ENCODE data around the gene MYH9. TPM values are rescaled to one million over a fixed set of nuclear protein-coding genes. Genes with fewer than 3 reads are reported as not detected.

MYH9 gene
- total and polyA plus RNA-seq, 7 experiments from 2014 or later = 95.5 to 900 (median 661) TPM

- Mint-ChIP-seq H3K27me3 (no peaks in the 10 kb centered on the region), H3K4me1 (peaks cover 47 to 96% (median 90%) of the 10 kb centered on the region in 7 donors), H3K9me3 (no peaks in the 10 kb centered on the region), H3K4me3 (peak overlapping the region; percentile 80 to 92 (median 88)), H3K27ac (peak overlapping the region; percentile 95 to 100 (median 98)), H3K36me3 (peaks cover 2 to 52% (median 25%) of the 10 kb centered on the region in 5 donors)
- Histone ChIP-seq H3K4me3 (ENCODE audit: low read length) (peak overlapping the region; percentile 15), H3K27ac (ENCODE audit: low read depth, low read length) (peak overlapping the region; percentile 80), H3K9me3 (ENCODE audit: control insufficient read depth in 2 of 3, low read length in 3 of 3) (no peaks in the 10 kb centered on the region), H3K27me3 (ENCODE audit: control insufficient read depth in 2 of 2, insufficient read depth in 2 of 2, low read length in 2 of 2) (no peaks in the 10 kb centered on the region), H3K4me1 (ENCODE audit: control insufficient read depth in 2 of 2, insufficient read depth in 2 of 2, low read length in 2 of 2) (peaks cover 87 to 92% of the 10 kb centered on the region in 2 donors), H3K36me3 (ENCODE audit: control insufficient read depth in 2 of 3, insufficient read depth in 3 of 3, low read length in 3 of 3) (peaks cover 0 to 13% (median 5%) of the 10 kb centered on the region in 3 experiments)
- DNase-seq (no peak), ATAC-seq (no peak)
- intact Hi-C loops (cut with micrococcal nuclease) = loop anchor here in 1 of 2 donors (2.0 kb wide), 1 partner anchor 13 kb away; no protein-coding TSS in a partner anchor
- ChIA-PET POLR2A (interaction anchor here (0.6 to 47.8 kb wide), 10 partner anchors 7 to 92 kb away, joined by 3 to 1512 read pairs (median 5); partner anchors contain the start of gene MYH9), CTCF (interaction anchor here (0.7 to 6.0 kb wide), 10 partner anchors 8 to 91 kb away, joined by 3 to 31 read pairs (median 4); no protein-coding TSS in a partner anchor)
These were observed 9.5 kb downstream of the MYH9 start for GRCh38 chr22:36378080-36378868.

- Histone ChIP-seq H3K27me3 (ENCODE audit: control insufficient read depth in 2 of 2, insufficient read depth in 2 of 2, low read length in 2 of 2) (no peaks in the 10 kb centered on the region), H3K4me3 (ENCODE audit: low read length) (peak overlapping the region; percentile 37), H3K9me3 (ENCODE audit: control insufficient read depth in 2 of 3, low read length in 3 of 3) (no peaks in the 10 kb centered on the region), H3K27ac (ENCODE audit: low read depth, low read length) (peak overlapping the region; percentile 80), H3K36me3 (ENCODE audit: control insufficient read depth in 2 of 3, insufficient read depth in 3 of 3, low read length in 3 of 3) (peaks cover 0 to 9% (median 5%) of the 10 kb centered on the region in 3 experiments), H3K4me1 (ENCODE audit: control insufficient read depth in 2 of 2, insufficient read depth in 2 of 2, low read length in 2 of 2) (peaks cover 92 to 97% of the 10 kb centered on the region in 2 donors)
- peak overlapping the region; percentile 80 to 92 (median 88) for H3K4me3 Mint-ChIP-seq
- DNase-seq = peak in 7 of 9 donors; percentile 69 to 88 (median 84)
- peaks cover 0 to 56% (median 25%) of the 10 kb centered on the region in 5 donors for H3K36me3 Mint-ChIP-seq
- POLR2A ChIA-PET = interaction anchor here (0.6 to 47.8 kb wide), 13 partner anchors 6 to 965 kb away, joined by 3 to 1512 read pairs (median 5); partner anchors contain the start of gene MYH9
- H3K27ac Mint-ChIP-seq = peak overlapping the region; percentile 95 to 100 (median 98)
- CTCF ChIA-PET = interaction anchor here (0.7 to 6.0 kb wide), 12 partner anchors 8 to 94 kb away, joined by 3 to 31 read pairs (median 6); no protein-coding TSS in a partner anchor
- peak; percentile 89 for ATAC-seq
- H3K4me1 Mint-ChIP-seq = peaks cover 53 to 97% (median 92%) of the 10 kb centered on the region in 7 donors
- no peaks in the 10 kb centered on the region for H3K9me3 Mint-ChIP-seq
- intact Hi-C loops (cut with micrococcal nuclease) = loop anchor here (1.0 to 2.0 kb wide), 5 partner anchors 8 to 42 kb away; no protein-coding TSS in a partner anchor
- H3K27me3 Mint-ChIP-seq = no peaks in the 10 kb centered on the region
These were observed 10.6 kb downstream of the MYH9 start for GRCh38 chr22:36377022-36377631.

GRCh38 chr22:36376265-36376664 lies 11.5 kb downstream of the MYH9 start:
- no peaks in the 10 kb centered on the region for H3K27me3 Mint-ChIP-seq
- ATAC-seq (no peak), DNase-seq (no peak)
- H3K4me1 ChIP-seq (ENCODE audit: control insufficient read depth in 2 of 2, insufficient read depth in 2 of 2, low read length in 2 of 2) = peaks cover 93 to 97% of the 10 kb centered on the region in 2 donors
- ChIA-PET CTCF (interaction anchor here (0.6 to 6.0 kb wide), 9 partner anchors 9 to 94 kb away, joined by 3 to 31 read pairs (median 6); no protein-coding TSS in a partner anchor), POLR2A (interaction anchor here (0.7 to 47.8 kb wide), 8 partner anchors 5 to 964 kb away, joined by 3 to 1512 read pairs (median 5); partner anchors contain the start of gene MYH9)
- no peaks in the 10 kb centered on the region for H3K9me3 Mint-ChIP-seq
- H3K36me3 ChIP-seq (ENCODE audit: control insufficient read depth in 2 of 3, insufficient read depth in 3 of 3, low read length in 3 of 3) = peaks cover 0 to 9% (median 5%) of the 10 kb centered on the region in 3 experiments
- peaks cover 0 to 55% (median 24%) of the 10 kb centered on the region in 5 donors for H3K36me3 Mint-ChIP-seq
- intact Hi-C loops (cut with micrococcal nuclease) = loop anchor here in 1 of 2 donors (2.0 kb wide), 1 partner anchor 41 kb away; no protein-coding TSS in a partner anchor
- H3K27ac Mint-ChIP-seq = peak overlapping the region; percentile 95 to 100 (median 98)
- H3K9me3 ChIP-seq (ENCODE audit: control insufficient read depth in 2 of 3, low read length in 3 of 3) = no peaks in the 10 kb centered on the region
- peak overlapping the region; percentile 80 to 92 (median 88) for H3K4me3 Mint-ChIP-seq
- H3K4me3 ChIP-seq (ENCODE audit: low read length) = peak overlapping the region; percentile 37
- H3K27ac ChIP-seq (ENCODE audit: low read depth, low read length) = peak overlapping the region; percentile 80
- no peaks in the 10 kb centered on the region for H3K27me3 ChIP-seq (ENCODE audit: control insufficient read depth in 2 of 2, insufficient read depth in 2 of 2, low read length in 2 of 2)
- peaks cover 62 to 97% (median 91%) of the 10 kb centered on the region in 7 donors for H3K4me1 Mint-ChIP-seq

GRCh38 chr22:36375071-36375980 lies 12.4 kb downstream of the MYH9 start:
- POLR2A ChIA-PET = interaction anchor here (0.9 to 47.8 kb wide), 5 partner anchors 4 to 107 kb away, joined by 3 to 1512 read pairs (median 18); partner anchors contain the start of genes MYH9 and TXN2
- Mint-ChIP-seq H3K27ac (peak overlapping the region; percentile 78 to 100 (median 95)), H3K4me3 (peak overlapping the region; percentile 65 to 90 (median 75)), H3K4me1 (peaks cover 71 to 97% (median 92%) of the 10 kb centered on the region in 7 donors), H3K36me3 (peaks cover 0 to 58% (median 24%) of the 10 kb centered on the region in 5 donors), H3K9me3 (no peaks in the 10 kb centered on the region), H3K27me3 (no peaks in the 10 kb centered on the region)
- H3K36me3 ChIP-seq (ENCODE audit: control insufficient read depth in 2 of 3, insufficient read depth in 3 of 3, low read length in 3 of 3) = peaks cover 0 to 9% (median 5%) of the 10 kb centered on the region in 3 experiments
- CTCF ChIA-PET = interaction anchor here (0.6 to 2.2 kb wide), 8 partner anchors 10 to 75 kb away, joined by 3 to 8 read pairs (median 4); no protein-coding TSS in a partner anchor
- no peaks in the 10 kb centered on the region for H3K9me3 ChIP-seq (ENCODE audit: control insufficient read depth in 2 of 3, low read length in 3 of 3)
- H3K4me1 ChIP-seq (ENCODE audit: control insufficient read depth in 2 of 2, insufficient read depth in 2 of 2, low read length in 2 of 2) = peaks cover 93 to 97% of the 10 kb centered on the region in 2 donors
- H3K27ac ChIP-seq (ENCODE audit: low read depth, low read length) = peak overlapping the region; percentile 80
- H3K4me3 ChIP-seq (ENCODE audit: low read length) = peak overlapping the region; percentile 27
- no peak for DNase-seq
- intact Hi-C loops (cut with micrococcal nuclease) = no loop called here
- ATAC-seq = no peak
- no peaks in the 10 kb centered on the region for H3K27me3 ChIP-seq (ENCODE audit: control insufficient read depth in 2 of 2, insufficient read depth in 2 of 2, low read length in 2 of 2)

GRCh38 chr22:36374603-36375024 lies 13.2 kb downstream of the MYH9 start:
- DNase-seq (peak in 1 of 9 donors; percentile 39), ATAC-seq (no peak)

More at GRCh38 chr22:36374603-36375024, 13.2 kb downstream of the MYH9 start:
- H3K27ac ChIP-seq (ENCODE audit: low read depth, low read length) = peak overlapping the region; percentile 80
- no peaks in the 10 kb centered on the region for H3K9me3 ChIP-seq (ENCODE audit: control insufficient read depth in 2 of 3, low read length in 3 of 3)
- H3K27ac Mint-ChIP-seq = peak overlapping the region; percentile 78 to 98 (median 95)
- H3K36me3 Mint-ChIP-seq = peaks cover 0 to 60% (median 25%) of the 10 kb centered on the region in 5 donors
- H3K4me3 Mint-ChIP-seq = peak overlapping the region; percentile 20 to 88 (median 75)
- peak overlapping the region; percentile 27 for H3K4me3 ChIP-seq (ENCODE audit: low read length)
- ChIA-PET POLR2A (interaction anchor here (1.0 to 47.8 kb wide), 3 partner anchors 3 to 108 kb away, joined by 3 to 1512 read pairs (median 1512); partner anchors contain the start of genes MYH9 and TXN2), CTCF (interaction anchor here (0.6 to 1.2 kb wide), 3 partner anchors 11 to 26 kb away, joined by 3 to 4 read pairs (median 3); no protein-coding TSS in a partner anchor)
- no peaks in the 10 kb centered on the region for H3K9me3 Mint-ChIP-seq
- H3K27me3 Mint-ChIP-seq = no peaks in the 10 kb centered on the region
- H3K36me3 ChIP-seq (ENCODE audit: control insufficient read depth in 2 of 3, insufficient read depth in 3 of 3, low read length in 3 of 3) = peaks cover 0 to 9% (median 5%) of the 10 kb centered on the region in 3 experiments
- intact Hi-C loops (cut with micrococcal nuclease) = no loop called here
- H3K4me1 Mint-ChIP-seq = peaks cover 78 to 97% (median 92%) of the 10 kb centered on the region in 7 donors
- H3K27me3 ChIP-seq (ENCODE audit: control insufficient read depth in 2 of 2, insufficient read depth in 2 of 2, low read length in 2 of 2) = no peaks in the 10 kb centered on the region
- peaks cover 93 to 97% of the 10 kb centered on the region in 2 donors for H3K4me1 ChIP-seq (ENCODE audit: control insufficient read depth in 2 of 2, insufficient read depth in 2 of 2, low read length in 2 of 2)
